SU-DHL-6 (cell line): ENCODE data around the gene SRGAP1.

Experiments used
- H2AFZ ChIP-seq: fragments of 200-600 bp; sonication (generic); 2 replicates; pipeline ENCODE4 v1.6.1; 2014; ENCODE audit warnings: low read depth, mild to moderate bottlenecking, moderate library complexity, mixed read lengths, antibody characterized with exemption, low read length; ENCODE audit not compliant: severe bottlenecking
- H3F3A ChIP-seq: fragments of 200-600 bp; shearing (Covaris generic); 2 replicates; pipeline ENCODE4 v1.6.0; 2016; ENCODE audit warnings: antibody characterized with exemption, mild to moderate bottlenecking; ENCODE audit not compliant: insufficient read depth
- H3K27ac ChIP-seq: fragments of 200-600 bp; sonication (generic); 2 replicates; pipeline ENCODE4 v1.5.1; 2016; ENCODE audit warnings: low read depth, mild to moderate bottlenecking, low read length, moderate library complexity, mixed read lengths
- H3K27me3 ChIP-seq: fragments of 200-600 bp; sonication (generic), shearing (Covaris generic); 2 replicates; pipeline ENCODE4 v1.6.0; 2014; ENCODE audit warnings: mild to moderate bottlenecking, low read length
- H3K36me3 ChIP-seq: fragments of 200-600 bp; sonication (generic); 2 replicates; pipeline ENCODE4 v1.6.1; 2014; ENCODE audit warnings: mild to moderate bottlenecking, low read length, mixed read lengths
- H3K4me2 ChIP-seq: fragments of 300-600, 200-600 bp; shearing (Covaris generic), sonication (generic); 2 replicates; pipeline ENCODE4 v1.6.0; 2014; ENCODE audit warnings: low read length, low read depth, mild to moderate bottlenecking; ENCODE audit not compliant: poor library complexity, severe bottlenecking
- H3K4me3 ChIP-seq: fragments of 200-600 bp; sonication (generic); 2 replicates; pipeline ENCODE4 v1.5.1; 2014; ENCODE audit warnings: antibody characterized with exemption, low read length, mild to moderate bottlenecking, mixed read lengths; ENCODE audit not compliant: insufficient read depth, poor library complexity, severe bottlenecking
- H3K79me2 ChIP-seq: fragments of 200-600 bp; sonication (generic); 2 replicates; pipeline ENCODE4 v1.6.1; 2014; ENCODE audit warnings: mild to moderate bottlenecking, low read length, moderate library complexity; ENCODE audit not compliant: insufficient read depth
- H3K9ac ChIP-seq: fragments of 200-600 bp; sonication (generic); 2 replicates; pipeline ENCODE4 v1.7.0; 2014; ENCODE audit warnings: mild to moderate bottlenecking, low read length
- H3K9me2 ChIP-seq: fragments of 200-600 bp; sonication (generic); replicated peaks from 2 replicates; pipeline ENCODE4 v1.6.1; 2014; ENCODE audit warnings: low read length; ENCODE audit not compliant: insufficient read depth
- H3K9me3 ChIP-seq: fragments of 200-600 bp; sonication (generic); 2 replicates; pipeline ENCODE4 v1.6.1; 2014; ENCODE audit warnings: low read length, mixed read lengths; ENCODE audit not compliant: insufficient read depth
- H4K20me1 ChIP-seq: fragments of 200-600 bp; sonication (generic); 2 replicates; pipeline ENCODE4 v1.6.1; 2014; ENCODE audit warnings: low read depth, mild to moderate bottlenecking, antibody characterized with exemption, low read length, moderate library complexity, mixed read lengths
- CTCF ChIP-seq: fragments of 200-600 bp; sonication (generic); IDR thresholded peaks from one replicate; pipeline ENCODE4 v1.5.1; 2017; ENCODE audit warnings: antibody characterized with exemption, mild to moderate bottlenecking, low read length, moderate library complexity; ENCODE audit not compliant: insufficient read depth, poor library complexity, severe bottlenecking
- EZH2phosphoT487 ChIP-seq: fragments of 200-600 bp; sonication (generic), shearing (Covaris generic); conservative IDR thresholded peaks from 2 replicates; pipeline ENCODE4 v1.6.1; 2018; ENCODE audit warnings: mild to moderate bottlenecking, antibody characterized with exemption, low read length, moderate library complexity, mixed read lengths

The SRGAP1 gene

GRCh38 chr12:64082866-64083268, 238.4 kb downstream of the SRGAP1 start:
- Histone ChIP-seq H3K36me3 (no peaks in the 10 kb centered on the region), H3K79me2 (no peaks in the 10 kb centered on the region), H3K4me3 (no peak overlapping the region), H3K9me3 (no peaks in the 10 kb centered on the region), H2AFZ (no peak overlapping the region), H3K9me2 (no peaks in the 10 kb centered on the region), H3K27ac (no peak overlapping the region), H3F3A (no peaks in the 10 kb centered on the region), H4K20me1 (no peaks in the 10 kb centered on the region), H3K27me3 (no peaks in the 10 kb centered on the region), H3K4me2 (no peak overlapping the region), H3K9ac (no peak overlapping the region)
- TF ChIP-seq CTCF = no peak
- no peak for TF ChIP-seq EZH2phosphoT487

GRCh38 chr12:64083285-64084210, 239.0 kb downstream of the SRGAP1 start:
- no peaks in the 10 kb centered on the region for H3F3A ChIP-seq
- no peak overlapping the region for H2AFZ ChIP-seq
- H3K27ac ChIP-seq = no peak overlapping the region
- no peak for TF ChIP-seq EZH2phosphoT487
- TF ChIP-seq CTCF = no peak
- H3K9me2 ChIP-seq = no peaks in the 10 kb centered on the region
- no peak overlapping the region for H3K4me3 ChIP-seq
- no peaks in the 10 kb centered on the region for H4K20me1 ChIP-seq
- no peak overlapping the region for H3K9ac ChIP-seq
- no peaks in the 10 kb centered on the region for H3K27me3 ChIP-seq
- no peaks in the 10 kb centered on the region for H3K79me2 ChIP-seq
- H3K4me2 ChIP-seq = no peak overlapping the region
- no peaks in the 10 kb centered on the region for H3K36me3 ChIP-seq
- H3K9me3 ChIP-seq = no peaks in the 10 kb centered on the region

GRCh38 chr12:64085154-64085553, 240.7 kb downstream of the SRGAP1 start:
- no peak overlapping the region for H3K4me3 ChIP-seq
- H3F3A ChIP-seq = no peaks in the 10 kb centered on the region
- no peak for TF ChIP-seq EZH2phosphoT487
- no peak for TF ChIP-seq CTCF

More at GRCh38 chr12:64085154-64085553, 240.7 kb downstream of the SRGAP1 start:
- H3K79me2 ChIP-seq = no peaks in the 10 kb centered on the region
- no peak overlapping the region for H3K9ac ChIP-seq
- H3K27ac ChIP-seq = no peak overlapping the region
- H3K27me3 ChIP-seq = no peaks in the 10 kb centered on the region
- H3K36me3 ChIP-seq = no peaks in the 10 kb centered on the region
- no peak overlapping the region for H3K4me2 ChIP-seq
- no peaks in the 10 kb centered on the region for H4K20me1 ChIP-seq
- H3K9me2 ChIP-seq = no peaks in the 10 kb centered on the region
- no peaks in the 10 kb centered on the region for H3K9me3 ChIP-seq
- no peak overlapping the region for H2AFZ ChIP-seq
